NCI-H1694 (cell line): ENCODE measurements around the gene LPCAT1.
A peak's percentile ranks its signal among the peaks of the same experiment; 100 is the strongest.

Source experiments
- DNase-seq: peaks from one replicate; lab custom pipeline; 2025; lab: John Stamatoyannopoulos, UW

The LPCAT1 gene

GRCh38 chr5:1443991-1444360 lies 79.8 kb downstream of the LPCAT1 start:
- DNase-seq = no peak

- DNase-seq = no peak
Observed at GRCh38 chr5:1443171-1443570, 80.6 kb downstream of the LPCAT1 start.

GRCh38 chr5:1442222-1443145 lies 81.3 kb downstream of the LPCAT1 start:
- DNase-seq = no peak

- DNase-seq = no peak
Observed at GRCh38 chr5:1441166-1441865, 82.4 kb downstream of the LPCAT1 start.

- DNase-seq = no peak
Observed at GRCh38 chr5:1440098-1440493, 83.7 kb downstream of the LPCAT1 start.

GRCh38 chr5:1439388-1440097 lies 84.2 kb downstream of the LPCAT1 start:
- no peak for DNase-seq

GRCh38 chr5:1438871-1439270 lies 84.9 kb downstream of the LPCAT1 start:
- DNase-seq = no peak

- DNase-seq = no peak
Observed at GRCh38 chr5:1437876-1438559, 85.7 kb downstream of the LPCAT1 start.

GRCh38 chr5:1437226-1437829 lies 86.4 kb downstream of the LPCAT1 start:
- peak; percentile 62 for DNase-seq

- DNase-seq = no peak
Observed at GRCh38 chr5:1436681-1437080, 87.1 kb downstream of the LPCAT1 start.

- DNase-seq = no peak
Observed at GRCh38 chr5:1436036-1436435, 87.7 kb downstream of the LPCAT1 start.

- no peak for DNase-seq
Observed at GRCh38 chr5:1435369-1435768, 88.4 kb downstream of the LPCAT1 start.

- no peak for DNase-seq
Observed at GRCh38 chr5:1432296-1432695, 91.5 kb downstream of the LPCAT1 start.

GRCh38 chr5:1431896-1432295 lies 91.9 kb downstream of the LPCAT1 start:
- DNase-seq = no peak

GRCh38 chr5:1431021-1431811 lies 92.5 kb downstream of the LPCAT1 start:
- DNase-seq = no peak

- no peak for DNase-seq
Observed at GRCh38 chr5:1430121-1430795, 93.5 kb downstream of the LPCAT1 start.

GRCh38 chr5:1429496-1429895 lies 94.3 kb downstream of the LPCAT1 start:
- DNase-seq = no peak

- no peak for DNase-seq
Observed at GRCh38 chr5:1429066-1429465, 94.7 kb downstream of the LPCAT1 start.

- DNase-seq = no peak
Observed at GRCh38 chr5:1428107-1428506, 95.7 kb downstream of the LPCAT1 start.

- no peak for DNase-seq
Observed at GRCh38 chr5:1424716-1425115, 99.0 kb downstream of the LPCAT1 start.
